ENCODE results near the gene SLCO1A2.

DNA sequence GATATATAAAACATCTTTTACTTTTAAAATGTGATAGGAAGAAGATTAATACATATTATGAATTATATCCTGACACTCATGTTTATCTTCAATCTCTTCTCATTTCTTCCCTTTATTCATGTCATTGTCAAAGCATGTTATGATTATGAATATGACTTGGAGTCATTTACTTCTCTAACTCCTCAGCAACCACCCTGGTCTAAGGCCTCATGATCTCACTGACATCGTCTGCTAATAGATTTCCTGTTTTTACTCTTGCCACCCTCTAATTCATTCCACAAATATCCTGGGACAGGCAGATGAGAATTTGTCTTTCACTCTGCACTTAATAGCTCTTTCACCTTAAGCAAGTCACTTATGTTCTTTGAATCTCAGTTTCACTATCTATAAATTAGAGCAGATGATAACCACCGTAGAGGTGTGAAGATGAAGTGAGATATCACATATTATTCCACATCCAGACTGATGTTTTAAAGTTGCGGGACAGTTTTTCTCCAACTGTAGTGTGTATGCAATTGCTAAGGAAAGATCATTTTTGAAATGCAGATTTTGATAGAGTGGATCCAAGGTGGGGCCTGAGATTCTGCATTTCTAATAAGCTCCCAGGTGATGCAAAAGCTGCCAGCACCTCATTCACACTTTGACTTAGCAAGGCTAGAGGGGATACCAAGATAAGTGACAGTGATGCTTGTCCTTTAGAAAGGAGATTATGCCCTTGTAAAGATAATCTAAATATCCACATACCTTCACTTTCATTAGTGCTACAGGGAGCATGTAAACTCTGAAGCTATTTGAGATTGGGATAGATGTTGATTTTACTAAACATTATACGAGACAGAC, 34.6 kb upstream of the SLCO1A2 start:
- TF ChIP-seq, protein P1, sequence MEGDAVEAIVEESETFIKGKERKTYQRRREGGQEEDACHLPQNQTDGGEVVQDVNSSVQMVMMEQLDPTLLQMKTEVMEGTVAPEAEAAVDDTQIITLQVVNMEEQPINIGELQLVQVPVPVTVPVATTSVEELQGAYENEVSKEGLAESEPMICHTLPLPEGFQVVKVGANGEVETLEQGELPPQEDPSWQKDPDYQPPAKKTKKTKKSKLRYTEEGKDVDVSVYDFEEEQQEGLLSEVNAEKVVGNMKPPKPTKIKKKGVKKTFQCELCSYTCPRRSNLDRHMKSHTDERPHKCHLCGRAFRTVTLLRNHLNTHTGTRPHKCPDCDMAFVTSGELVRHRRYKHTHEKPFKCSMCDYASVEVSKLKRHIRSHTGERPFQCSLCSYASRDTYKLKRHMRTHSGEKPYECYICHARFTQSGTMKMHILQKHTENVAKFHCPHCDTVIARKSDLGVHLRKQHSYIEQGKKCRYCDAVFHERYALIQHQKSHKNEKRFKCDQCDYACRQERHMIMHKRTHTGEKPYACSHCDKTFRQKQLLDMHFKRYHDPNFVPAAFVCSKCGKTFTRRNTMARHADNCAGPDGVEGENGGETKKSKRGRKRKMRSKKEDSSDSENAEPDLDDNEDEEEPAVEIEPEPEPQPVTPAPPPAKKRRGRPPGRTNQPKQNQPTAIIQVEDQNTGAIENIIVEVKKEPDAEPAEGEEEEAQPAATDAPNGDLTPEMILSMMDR (IDR thresholded peaks at IDR 0.05), result no peak
- TF ChIP-seq EZH2 (IDR thresholded peaks at IDR 0.05) (no peak), EZH2phosphoT487 (IDR thresholded peaks at IDR 0.05) (no peak)

Measured in neural progenitor cell (in vitro differentiated cells).